HepG2 (cell line): ENCODE measurements around the gene CDC37. TPM values are rescaled to one million over a fixed set of nuclear protein-coding genes. Genes with fewer than 3 reads are reported as not detected.

Experiments
- ARID2 ChIP-seq: sonication (generic); formaldehyde crosslinking; IDR thresholded peaks from 2 replicates; pipeline ENCODE4 v1.8.1; 2022; ENCODE audit warnings: mild to moderate bottlenecking, missing genetic modification reagents, borderline replicate concordance
- ARNTL ChIP-seq: sonication (generic); formaldehyde crosslinking; IDR thresholded peaks from 2 replicates; pipeline ENCODE4 v1.4.0; 2020; ENCODE audit warnings: mild to moderate bottlenecking, missing genetic modification reagents
- FOXA1 ChIP-seq, 2 experiments: fragments of 450-650 bp in 1 of 2; sonication (generic) in 1 of 2; formaldehyde crosslinking in 1 of 2; IDR thresholded peaks; 2 replicates each; pipeline versions ENCODE4 v1.4.0 to v1.6.1; 2016 to 2020; ENCODE audit warnings: missing genetic modification reagents in 1 of 2
- HNRNPUL1 ChIP-seq: fragments of 200-400 bp; formaldehyde crosslinking; IDR thresholded peaks from 2 replicates; pipeline ENCODE4 v1.6.1; 2017; ENCODE audit warnings: low read depth, mild to moderate bottlenecking, low read length, moderate library complexity
- HOXA3 ChIP-seq: sonication (generic); formaldehyde crosslinking; IDR thresholded peaks from 2 replicates; pipeline ENCODE4 v1.5.0; 2020; ENCODE audit warnings: missing genetic modification reagents
- KAT2B ChIP-seq: fragments of 150-350 bp; IDR thresholded peaks from 2 replicates; pipeline ENCODE4 v1.6.1; 2014; ENCODE audit warnings: low read depth, low read length, borderline replicate concordance
- MBNL3 ChIP-seq: fragments of 250-450 bp; sonication (Bioruptor Pico); conservative IDR thresholded peaks from 2 replicates; pipeline ENCODE4 v1.8.0; 2022; ENCODE audit warnings: mild to moderate bottlenecking, inconsistent platforms
- PHF8 ChIP-seq: sonication (generic); formaldehyde crosslinking; IDR thresholded peaks from 2 replicates; pipeline ENCODE4 v1.5.0; 2020; ENCODE audit warnings: missing genetic modification reagents
- SAP130 ChIP-seq: IDR thresholded peaks from 2 replicates; pipeline ENCODE4 v1.6.1; 2016; ENCODE audit warnings: low read depth
- ZEB1 ChIP-seq: IDR thresholded peaks from 2 replicates; pipeline ENCODE4 v1.6.1; 2012; ENCODE audit warnings: mild to moderate bottlenecking, low read depth, inconsistent platforms; ENCODE audit not compliant: insufficient replicate concordance
- ZFAT ChIP-seq: sonication (generic); formaldehyde crosslinking; conservative IDR thresholded peaks from 2 replicates; pipeline ENCODE4 v1.8.1; 2023; ENCODE audit warnings: missing genetic modification reagents, inconsistent platforms
- ZFP82 ChIP-seq: sonication (generic); formaldehyde crosslinking; IDR thresholded peaks from 2 replicates; pipeline ENCODE4 v1.5.1; 2020; ENCODE audit warnings: mild to moderate bottlenecking, missing genetic modification reagents, borderline replicate concordance
- ZNF121 ChIP-seq: sonication (generic); formaldehyde crosslinking; IDR thresholded peaks from 2 replicates; pipeline ENCODE4 v1.5.0; 2020; ENCODE audit warnings: mild to moderate bottlenecking, missing genetic modification reagents
- ZNF33B ChIP-seq: sonication (generic); formaldehyde crosslinking; IDR thresholded peaks from 2 replicates; pipeline ENCODE4 v1.5.1; 2020; ENCODE audit warnings: mild to moderate bottlenecking, missing genetic modification reagents
- ZNF343 ChIP-seq: sonication (generic); formaldehyde crosslinking; IDR thresholded peaks from 2 replicates; pipeline ENCODE4 v1.4.0; 2020; ENCODE audit warnings: mild to moderate bottlenecking, missing genetic modification reagents
- ZNF383 ChIP-seq: sonication (generic); formaldehyde crosslinking; IDR thresholded peaks from 2 replicates; pipeline ENCODE4 v1.4.0; 2020; ENCODE audit warnings: missing genetic modification reagents, mild to moderate bottlenecking, borderline replicate concordance
- ZNF446 ChIP-seq: sonication (generic); formaldehyde crosslinking; IDR thresholded peaks from 2 replicates; pipeline ENCODE4 v1.5.0; 2020; ENCODE audit warnings: mild to moderate bottlenecking, missing genetic modification reagents
- ZNF550 ChIP-seq: sonication (generic); formaldehyde crosslinking; IDR thresholded peaks from 2 replicates; pipeline ENCODE4 v1.4.0; 2020; ENCODE audit warnings: mild to moderate bottlenecking, missing genetic modification reagents, borderline replicate concordance
- ZNF605 ChIP-seq: sonication (generic); formaldehyde crosslinking; IDR thresholded peaks from 2 replicates; pipeline ENCODE4 v1.8.0; 2022; ENCODE audit warnings: mild to moderate bottlenecking, missing genetic modification reagents
- ZNF615 ChIP-seq: sonication (generic); formaldehyde crosslinking; IDR thresholded peaks from 2 replicates; pipeline ENCODE4 v1.5.0; 2020; ENCODE audit warnings: mild to moderate bottlenecking, missing genetic modification reagents, borderline replicate concordance
- ZNF678 ChIP-seq: sonication (generic); formaldehyde crosslinking; IDR thresholded peaks from 2 replicates; pipeline ENCODE4 v1.4.0; 2020; ENCODE audit warnings: mild to moderate bottlenecking, missing genetic modification reagents
- ZNF850 ChIP-seq: sonication (generic); formaldehyde crosslinking; conservative IDR thresholded peaks from 2 replicates; pipeline ENCODE4 v1.9.0; 2021; ENCODE audit warnings: mild to moderate bottlenecking, missing genetic modification reagents
- ZNF883 ChIP-seq: sonication (generic); formaldehyde crosslinking; IDR thresholded peaks from 2 replicates; pipeline ENCODE4 v1.5.1; 2020; ENCODE audit warnings: mild to moderate bottlenecking, missing genetic modification reagents; ENCODE audit errors: not compliant biosample characterization
- ZSCAN21 ChIP-seq: sonication (generic); formaldehyde crosslinking; IDR thresholded peaks from 2 replicates; pipeline ENCODE4 v1.8.0; 2022; ENCODE audit warnings: mild to moderate bottlenecking, missing genetic modification reagents, moderate library complexity, borderline replicate concordance
- polyA plus RNA-seq, 8 experiments: library from polyadenylated mRNA; depleted of rRNA in 3 of 8; stranded (reverse) in 7 of 8; unstranded in 1 of 8; fragments of >200 nt; fragmentation: Illumina TruSeq in 4 of 8; extraction: Trizol in 4 of 8; gene quantifications; 2 replicates each; pipeline versions ENCODE4 v1.2.1 to v1.2.3, GENCODE V29; 2011 to 2016; ENCODE audit warnings: low read depth in 4 of 8, missing spikeins in 1 of 8, mixed read lengths in 1 of 8; ENCODE audit not compliant: insufficient read depth in 1 of 8
- total RNA-seq, 5 experiments: library from RNA; depleted of rRNA; stranded (reverse); fragments of >200 nt; fragmentation: Illumina TruSeq; extraction: Trizol; gene quantifications; 2 replicates each; pipeline ENCODE4 v1.2.3, GENCODE V29; 2016; ENCODE audit warnings: low read depth in 1 of 5
- TF ChIP-seq, protein P1 (sequence below): sonication (generic); formaldehyde crosslinking; IDR thresholded peaks from 2 replicates; pipeline ENCODE4 v1.4.0; 2020; ENCODE audit warnings: mild to moderate bottlenecking, missing genetic modification reagents
- TF ChIP-seq, protein P2 (sequence below): IDR thresholded peaks from 2 replicates; pipeline ENCODE4 v1.6.1; 2016; ENCODE audit warnings: missing compliant biosample characterization, missing genetic modification reagents, borderline replicate concordance

Gene CDC37
- total and polyA plus RNA-seq, 2 of the 13 experiments (the other 11 are each of a cell fraction or from before 2014, with no cell fraction given) = 158 to 177 TPM

GRCh38 chr19:10416380-10417257 lies 13.3 kb upstream of the CDC37 start (continued):
- TF ChIP-seq, protein P1, sequence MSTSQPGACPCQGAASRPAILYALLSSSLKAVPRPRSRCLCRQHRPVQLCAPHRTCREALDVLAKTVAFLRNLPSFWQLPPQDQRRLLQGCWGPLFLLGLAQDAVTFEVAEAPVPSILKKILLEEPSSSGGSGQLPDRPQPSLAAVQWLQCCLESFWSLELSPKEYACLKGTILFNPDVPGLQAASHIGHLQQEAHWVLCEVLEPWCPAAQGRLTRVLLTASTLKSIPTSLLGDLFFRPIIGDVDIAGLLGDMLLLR = peak; percentile 75; the same call in 1 of the 2 replicates
- TF ChIP-seq ZNF343 (CRISPR knock-in tag) = peak; percentile 45; the same call in 1 of the 2 replicates
- TF ChIP-seq ZNF121 (CRISPR knock-in tag) = no peak
- no peak for TF ChIP-seq FOXA1 (IDR thresholded peaks at IDR 0.05)
- peak; percentile 55 for TF ChIP-seq FOXA1 (CRISPR knock-in tag; IDR thresholded peaks at IDR 0.05)
- peak; percentile 46; the same call in 1 of the 2 replicates for TF ChIP-seq HNRNPUL1
- TF ChIP-seq ZNF850 = 0 out of 2 replicates have a peak, but pooled peaks have one; percentile 50
- no peak for TF ChIP-seq ZFAT
- TF ChIP-seq ZNF446 (CRISPR knock-in tag) = no peak; the same call in none of the 2 replicates
- no peak for TF ChIP-seq ZEB1
- TF ChIP-seq ZNF883 (CRISPR knock-in tag) = no peak
- 0 out of 2 replicates have a peak, but pooled peaks have one; percentile 26 for TF ChIP-seq ZNF550
- no peak for TF ChIP-seq ZFP82 (CRISPR knock-in tag)
- no peak for TF ChIP-seq ARID2 (CRISPR knock-in tag)
- TF ChIP-seq ZNF615 = no peak
- peak; percentile 100 for TF ChIP-seq HOXA3 (CRISPR knock-in tag)
- peak; percentile 81; the same call in 1 of the 2 replicates for TF ChIP-seq ZNF605
- no peak for TF ChIP-seq KAT2B
- TF ChIP-seq ZNF33B = no peak
- 0 out of 2 replicates have a peak, but pooled peaks have one; percentile 24 for TF ChIP-seq ZNF678 (CRISPR knock-in tag)
- TF ChIP-seq, protein P2, sequence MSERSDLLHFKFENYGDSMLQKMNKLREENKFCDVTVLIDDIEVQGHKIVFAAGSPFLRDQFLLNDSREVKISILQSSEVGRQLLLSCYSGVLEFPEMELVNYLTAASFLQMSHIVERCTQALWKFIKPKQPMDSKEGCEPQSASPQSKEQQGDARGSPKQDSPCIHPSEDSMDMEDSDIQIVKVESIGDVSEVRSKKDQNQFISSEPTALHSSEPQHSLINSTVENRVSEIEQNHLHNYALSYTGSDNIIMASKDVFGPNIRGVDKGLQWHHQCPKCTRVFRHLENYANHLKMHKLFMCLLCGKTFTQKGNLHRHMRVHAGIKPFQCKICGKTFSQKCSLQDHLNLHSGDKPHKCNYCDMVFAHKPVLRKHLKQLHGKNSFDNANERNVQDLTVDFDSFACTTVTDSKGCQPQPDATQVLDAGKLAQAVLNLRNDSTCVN (CRISPR knock-in tag) = peak; percentile 42; the same call in 1 of the 2 replicates
- TF ChIP-seq MBNL3 = 0 out of 2 replicates have a peak, but pooled peaks have one; percentile 41
- no peak for TF ChIP-seq ZNF383 (CRISPR knock-in tag)
- peak; percentile 83 for TF ChIP-seq SAP130 (CRISPR knock-in tag)
- TF ChIP-seq PHF8 (CRISPR knock-in tag) = peak; percentile 49; the same call in 1 of the 2 replicates
- no peak; the same call in 1 of the 2 replicates for TF ChIP-seq ZSCAN21 (CRISPR knock-in tag)
- no peak for TF ChIP-seq ARNTL (CRISPR knock-in tag)
